HepG2 (cell line): ENCODE data around the gene SFI1. TPM values are rescaled to one million over a fixed set of nuclear protein-coding genes. Genes with fewer than 3 reads are reported as not detected.

Source experiments
- CEBPB ChIP-seq: IDR thresholded peaks from 2 replicates; pipeline ENCODE4 v1.6.1; 2011; ENCODE audit warnings: low read depth, low read length, improper control_type of control experiment, borderline replicate concordance
- FOSL2 ChIP-seq: sonication (generic); formaldehyde crosslinking; IDR thresholded peaks from 2 replicates; pipeline ENCODE4 v1.4.0; 2020; ENCODE audit warnings: missing genetic modification reagents
- FOXK2 ChIP-seq: fragments of 450-650 bp; IDR thresholded peaks from 2 replicates; pipeline ENCODE4 v1.6.1; 2016
- KLF6 ChIP-seq: IDR thresholded peaks from 2 replicates; pipeline ENCODE4 v1.8.0; 2016; ENCODE audit warnings: missing biosample characterization, missing genetic modification reagents
- NRL ChIP-seq: sonication (generic); formaldehyde crosslinking; IDR thresholded peaks from 2 replicates; pipeline ENCODE4 v1.5.0; 2020; ENCODE audit warnings: missing genetic modification reagents, mild to moderate bottlenecking, moderate library complexity, borderline replicate concordance
- RAD51 ChIP-seq: fragments of 450-650 bp; IDR thresholded peaks from 2 replicates; pipeline ENCODE4 v1.6.1; 2016; ENCODE audit warnings: borderline replicate concordance
- RFX1 ChIP-seq: fragments of 450-650 bp; IDR thresholded peaks from 2 replicates; pipeline ENCODE4 v1.6.1; 2017
- RXRB ChIP-seq: IDR thresholded peaks from 2 replicates; pipeline ENCODE4 v1.6.1; 2016; ENCODE audit warnings: borderline replicate concordance, missing genetic modification reagents, missing compliant biosample characterization
- TBX2 ChIP-seq: sonication (generic); formaldehyde crosslinking; IDR thresholded peaks from 2 replicates; pipeline ENCODE4 v1.5.0; 2020; ENCODE audit warnings: missing genetic modification reagents, mild to moderate bottlenecking, borderline replicate concordance
- TBX3 ChIP-seq: fragments of 450-650 bp; IDR thresholded peaks from 2 replicates; pipeline ENCODE4 v1.6.1; 2017; ENCODE audit warnings: antibody characterized with exemption, mild to moderate bottlenecking, inconsistent platforms, borderline replicate concordance
- TCF7 ChIP-seq: sonication (generic); IDR thresholded peaks from 2 replicates; pipeline ENCODE4 v1.6.1; 2016; ENCODE audit warnings: antibody characterized with exemption, low read depth
- U2AF2 ChIP-seq: fragments of 200-400 bp; formaldehyde crosslinking; IDR thresholded peaks from 2 replicates; pipeline ENCODE4 v1.6.1; 2017; ENCODE audit warnings: low read depth, mild to moderate bottlenecking, low read length
- ZBTB7A ChIP-seq: sonication (generic); formaldehyde crosslinking; IDR thresholded peaks from 2 replicates; pipeline ENCODE4 v1.8.0; 2022; ENCODE audit warnings: mild to moderate bottlenecking, missing genetic modification reagents
- ZNF30 ChIP-seq: sonication (generic); formaldehyde crosslinking; IDR thresholded peaks from 2 replicates; pipeline ENCODE4 v1.5.0; 2020; ENCODE audit warnings: mild to moderate bottlenecking, missing genetic modification reagents
- ZNF326 ChIP-seq: sonication (generic); formaldehyde crosslinking; IDR thresholded peaks from 2 replicates; pipeline ENCODE4 v1.4.0; 2020; ENCODE audit warnings: missing genetic modification reagents, borderline replicate concordance
- ZNF484 ChIP-seq: sonication (generic); formaldehyde crosslinking; IDR thresholded peaks from 2 replicates; pipeline ENCODE4 v1.5.1; 2020; ENCODE audit warnings: mild to moderate bottlenecking, low read depth, missing genetic modification reagents, borderline replicate concordance
- ZNF557 ChIP-seq: sonication (generic); formaldehyde crosslinking; IDR thresholded peaks from 2 replicates; pipeline ENCODE4 v1.4.0; 2020; ENCODE audit warnings: missing genetic modification reagents
- ZNF629 ChIP-seq: sonication (generic); formaldehyde crosslinking; conservative IDR thresholded peaks from 2 replicates; pipeline ENCODE4 v1.5.0; 2020; ENCODE audit warnings: missing genetic modification reagents
- ZNF761 ChIP-seq: sonication (generic); formaldehyde crosslinking; conservative IDR thresholded peaks from 2 replicates; pipeline ENCODE4 v1.4.0; 2020; ENCODE audit warnings: mild to moderate bottlenecking, missing genetic modification reagents
- ZNF816 ChIP-seq: sonication (generic); formaldehyde crosslinking; IDR thresholded peaks from 2 replicates; pipeline ENCODE4 v1.8.0; 2022; ENCODE audit warnings: missing genetic modification reagents, mild to moderate bottlenecking, borderline replicate concordance
- polyA plus RNA-seq, 8 experiments: library from polyadenylated mRNA; depleted of rRNA in 3 of 8; stranded (reverse) in 7 of 8; unstranded in 1 of 8; fragments of >200 nt; fragmentation: Illumina TruSeq in 4 of 8; extraction: Trizol in 4 of 8; gene quantifications; 2 replicates each; pipeline versions ENCODE4 v1.2.1 to v1.2.3, GENCODE V29; 2011 to 2016; ENCODE audit warnings: low read depth in 4 of 8, missing spikeins in 1 of 8, mixed read lengths in 1 of 8; ENCODE audit not compliant: insufficient read depth in 1 of 8
- total RNA-seq, 5 experiments: library from RNA; depleted of rRNA; stranded (reverse); fragments of >200 nt; fragmentation: Illumina TruSeq; extraction: Trizol; gene quantifications; 2 replicates each; pipeline ENCODE4 v1.2.3, GENCODE V29; 2016; ENCODE audit warnings: low read depth in 1 of 5
- TF ChIP-seq, protein P1 (sequence below): sonication (generic); formaldehyde crosslinking; conservative IDR thresholded peaks from 2 replicates; pipeline ENCODE4 v1.8.1; 2023; ENCODE audit warnings: missing genetic modification reagents
- TF ChIP-seq, protein P2 (sequence below): sonication (generic); formaldehyde crosslinking; IDR thresholded peaks from 2 replicates; pipeline ENCODE4 v1.8.0; 2022; ENCODE audit warnings: low read depth, missing genetic modification reagents
- TF ChIP-seq, protein P3 (sequence below): sonication (generic); formaldehyde crosslinking; IDR thresholded peaks from 2 replicates; pipeline ENCODE4 v1.5.1; 2020; ENCODE audit warnings: missing genetic modification reagents, mild to moderate bottlenecking, borderline replicate concordance
- TF ChIP-seq, protein P4 (sequence below): sonication (generic); formaldehyde crosslinking; IDR thresholded peaks from 2 replicates; pipeline ENCODE4 v1.4.0; 2020; ENCODE audit warnings: mild to moderate bottlenecking, missing genetic modification reagents

Gene SFI1
- total and polyA plus RNA-seq, 2 of the 13 experiments (the other 11 are each of a cell fraction or from before 2014, with no cell fraction given): 20.5 to 40.1 TPM

DNA sequence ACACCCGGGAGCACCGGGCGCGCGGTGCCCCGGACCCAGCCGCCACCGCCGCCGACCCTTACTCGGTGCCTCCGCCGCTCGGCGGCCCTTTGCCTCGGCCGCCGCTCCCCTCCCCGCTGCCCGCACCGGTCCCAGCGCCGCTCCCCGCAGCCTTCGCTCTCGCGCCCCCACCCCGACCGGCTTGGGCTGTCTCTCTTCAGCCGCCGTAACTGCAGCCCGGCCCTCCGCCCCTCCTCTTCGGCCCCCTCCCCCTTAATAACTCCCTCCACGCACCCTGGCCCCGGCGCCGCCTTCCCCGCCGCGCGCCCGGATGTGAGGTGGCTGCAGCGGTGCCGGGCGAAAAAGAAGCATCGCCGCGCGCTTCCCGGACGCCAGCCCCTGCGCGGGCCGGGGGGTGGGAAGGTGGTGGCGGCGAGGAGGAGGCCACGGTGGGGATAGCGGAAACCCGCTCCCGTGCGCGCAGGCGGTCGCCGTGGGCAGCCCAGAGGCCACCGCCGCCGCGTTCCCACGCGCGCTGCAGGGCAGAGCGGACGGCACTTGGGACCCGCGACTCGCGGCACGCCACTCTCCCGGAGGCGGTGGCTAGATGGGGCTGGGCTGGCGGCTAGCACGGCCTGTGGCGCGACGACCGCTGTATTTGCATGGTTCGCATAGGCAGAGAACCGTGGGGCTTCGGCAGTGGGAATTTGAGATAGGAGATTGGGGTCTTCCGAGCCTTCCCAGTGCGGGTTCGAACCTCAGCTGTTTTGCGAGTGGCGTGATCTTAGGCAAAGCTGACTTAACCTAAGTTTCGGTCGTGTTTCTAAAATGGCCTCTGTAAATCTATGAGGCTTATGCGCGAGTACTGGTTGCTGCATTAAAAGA, 6.5 kb upstream of the SFI1 start, which contains the start of gene EIF4ENIF1 (continued):
- no peak for TF ChIP-seq ZNF326 (CRISPR knock-in tag)
- TF ChIP-seq RFX1: no peak
- peak; percentile 83 for TF ChIP-seq TBX2 (CRISPR knock-in tag)
- TF ChIP-seq ZNF557: no peak
- TF ChIP-seq ZBTB7A: no peak; the same call in 1 of the 2 replicates
- TF ChIP-seq KLF6 (CRISPR knock-in tag): peak; percentile 2; the same call in 1 of the 2 replicates
- TF ChIP-seq ZNF484 (CRISPR knock-in tag): no peak
- TF ChIP-seq, protein P1, sequence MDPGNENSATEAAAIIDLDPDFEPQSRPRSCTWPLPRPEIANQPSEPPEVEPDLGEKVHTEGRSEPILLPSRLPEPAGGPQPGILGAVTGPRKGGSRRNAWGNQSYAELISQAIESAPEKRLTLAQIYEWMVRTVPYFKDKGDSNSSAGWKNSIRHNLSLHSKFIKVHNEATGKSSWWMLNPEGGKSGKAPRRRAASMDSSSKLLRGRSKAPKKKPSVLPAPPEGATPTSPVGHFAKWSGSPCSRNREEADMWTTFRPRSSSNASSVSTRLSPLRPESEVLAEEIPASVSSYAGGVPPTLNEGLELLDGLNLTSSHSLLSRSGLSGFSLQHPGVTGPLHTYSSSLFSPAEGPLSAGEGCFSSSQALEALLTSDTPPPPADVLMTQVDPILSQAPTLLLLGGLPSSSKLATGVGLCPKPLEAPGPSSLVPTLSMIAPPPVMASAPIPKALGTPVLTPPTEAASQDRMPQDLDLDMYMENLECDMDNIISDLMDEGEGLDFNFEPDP (CRISPR knock-in tag): 0 out of 2 replicates have a peak, but pooled peaks have one; percentile 5
- no peak for TF ChIP-seq FOXK2
- no peak for TF ChIP-seq NRL (CRISPR knock-in tag)
- no peak for TF ChIP-seq U2AF2
- TF ChIP-seq, protein P2, sequence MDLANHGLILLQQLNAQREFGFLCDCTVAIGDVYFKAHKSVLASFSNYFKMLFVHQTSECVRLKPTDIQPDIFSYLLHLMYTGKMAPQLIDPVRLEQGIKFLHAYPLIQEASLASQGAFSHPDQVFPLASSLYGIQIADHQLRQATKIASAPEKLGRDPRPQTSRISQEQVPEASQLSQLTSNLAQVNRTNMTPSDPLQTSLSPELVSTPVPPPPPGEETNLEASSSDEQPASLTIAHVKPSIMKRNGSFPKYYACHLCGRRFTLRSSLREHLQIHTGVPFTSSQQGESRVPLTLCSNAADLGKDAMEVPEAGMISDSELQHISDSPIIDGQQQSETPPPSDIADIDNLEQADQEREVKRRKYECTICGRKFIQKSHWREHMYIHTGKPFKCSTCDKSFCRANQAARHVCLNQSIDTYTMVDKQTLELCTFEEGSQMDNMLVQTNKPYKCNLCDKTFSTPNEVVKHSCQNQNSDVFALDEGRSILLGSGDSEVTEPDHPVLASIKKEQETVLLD (CRISPR knock-in tag): peak; percentile 83
- TF ChIP-seq TBX3: no peak
- TF ChIP-seq RXRB (CRISPR knock-in tag): peak; percentile 19; the same call in 1 of the 2 replicates
- TF ChIP-seq, protein P3, sequence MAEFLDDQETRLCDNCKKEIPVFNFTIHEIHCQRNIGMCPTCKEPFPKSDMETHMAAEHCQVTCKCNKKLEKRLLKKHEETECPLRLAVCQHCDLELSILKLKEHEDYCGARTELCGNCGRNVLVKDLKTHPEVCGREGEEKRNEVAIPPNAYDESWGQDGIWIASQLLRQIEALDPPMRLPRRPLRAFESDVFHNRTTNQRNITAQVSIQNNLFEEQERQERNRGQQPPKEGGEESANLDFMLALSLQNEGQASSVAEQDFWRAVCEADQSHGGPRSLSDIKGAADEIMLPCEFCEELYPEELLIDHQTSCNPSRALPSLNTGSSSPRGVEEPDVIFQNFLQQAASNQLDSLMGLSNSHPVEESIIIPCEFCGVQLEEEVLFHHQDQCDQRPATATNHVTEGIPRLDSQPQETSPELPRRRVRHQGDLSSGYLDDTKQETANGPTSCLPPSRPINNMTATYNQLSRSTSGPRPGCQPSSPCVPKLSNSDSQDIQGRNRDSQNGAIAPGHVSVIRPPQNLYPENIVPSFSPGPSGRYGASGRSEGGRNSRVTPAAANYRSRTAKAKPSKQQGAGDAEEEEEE (CRISPR knock-in tag): no peak
- TF ChIP-seq CEBPB: no peak
- no peak for TF ChIP-seq RAD51
- peak; percentile 80; the same call in 1 of the 2 replicates for TF ChIP-seq ZNF761 (CRISPR knock-in tag)
- TF ChIP-seq TCF7: no peak
- TF ChIP-seq ZNF30 (CRISPR knock-in tag): no peak
- peak; percentile 42; the same call in 1 of the 2 replicates for TF ChIP-seq FOSL2
- TF ChIP-seq ZNF629 (CRISPR knock-in tag): no peak
- no peak for TF ChIP-seq ZNF816 (CRISPR knock-in tag)
- TF ChIP-seq, protein P4, sequence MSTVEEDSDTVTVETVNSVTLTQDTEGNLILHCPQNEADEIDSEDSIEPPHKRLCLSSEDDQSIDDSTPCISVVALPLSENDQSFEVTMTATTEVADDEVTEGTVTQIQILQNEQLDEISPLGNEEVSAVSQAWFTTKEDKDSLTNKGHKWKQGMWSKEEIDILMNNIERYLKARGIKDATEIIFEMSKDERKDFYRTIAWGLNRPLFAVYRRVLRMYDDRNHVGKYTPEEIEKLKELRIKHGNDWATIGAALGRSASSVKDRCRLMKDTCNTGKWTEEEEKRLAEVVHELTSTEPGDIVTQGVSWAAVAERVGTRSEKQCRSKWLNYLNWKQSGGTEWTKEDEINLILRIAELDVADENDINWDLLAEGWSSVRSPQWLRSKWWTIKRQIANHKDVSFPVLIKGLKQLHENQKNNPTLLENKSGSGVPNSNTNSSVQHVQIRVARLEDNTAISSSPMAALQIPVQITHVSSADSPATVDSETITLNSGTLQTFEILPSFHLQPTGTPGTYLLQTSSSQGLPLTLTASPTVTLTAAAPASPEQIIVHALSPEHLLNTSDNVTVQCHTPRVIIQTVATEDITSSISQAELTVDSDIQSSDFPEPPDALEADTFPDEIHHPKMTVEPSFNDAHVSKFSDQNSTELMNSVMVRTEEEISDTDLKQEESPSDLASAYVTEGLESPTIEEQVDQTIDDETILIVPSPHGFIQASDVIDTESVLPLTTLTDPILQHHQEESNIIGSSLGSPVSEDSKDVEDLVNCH: peak; percentile 93; the same call in 1 of the 2 replicates
